HepG2 (cell line): ENCODE results near the gene COA7. TPM values are rescaled to one million over a fixed set of nuclear protein-coding genes. Genes with fewer than 3 reads are reported as not detected.

ENCODE experiments used
- AHDC1 ChIP-seq: sonication (generic); formaldehyde crosslinking; IDR thresholded peaks from 2 replicates; pipeline ENCODE4 v1.5.1; 2020; ENCODE audit warnings: mild to moderate bottlenecking, missing genetic modification reagents, borderline replicate concordance
- CTCF ChIP-seq: sonication (generic); formaldehyde crosslinking; IDR thresholded peaks from 2 replicates; pipeline ENCODE4 v1.5.0; 2020; ENCODE audit warnings: mild to moderate bottlenecking, missing genetic modification reagents, moderate library complexity
- JUND ChIP-seq: sonication (generic); formaldehyde crosslinking; IDR thresholded peaks from 2 replicates; pipeline ENCODE4 v1.8.0; 2022; ENCODE audit warnings: mild to moderate bottlenecking, missing genetic modification reagents
- PITX1 ChIP-seq: sonication (generic); formaldehyde crosslinking; IDR thresholded peaks from 2 replicates; pipeline ENCODE4 v1.5.1; 2020; ENCODE audit warnings: mild to moderate bottlenecking, missing genetic modification reagents
- PRPF4 ChIP-seq: fragments of 200-400 bp; formaldehyde crosslinking; IDR thresholded peaks from 2 replicates; pipeline ENCODE4 v1.6.1; 2016; ENCODE audit warnings: low read length, low read depth; ENCODE audit not compliant: poor library complexity, severe bottlenecking
- RERE ChIP-seq: IDR thresholded peaks from 2 replicates; pipeline ENCODE4 v1.6.1; 2016; ENCODE audit warnings: low read depth, missing genetic modification reagents, missing compliant biosample characterization
- SMAD1 ChIP-seq: sonication (generic); formaldehyde crosslinking; IDR thresholded peaks from 2 replicates; pipeline ENCODE4 v1.4.0; 2020; ENCODE audit warnings: missing genetic modification reagents, low read depth, mild to moderate bottlenecking, borderline replicate concordance
- TRIM24 ChIP-seq: sonication (generic); formaldehyde crosslinking; IDR thresholded peaks from 2 replicates; pipeline ENCODE4 v1.8.0; 2022; ENCODE audit warnings: mild to moderate bottlenecking, missing genetic modification reagents
- ZBTB38 ChIP-seq: sonication (generic); formaldehyde crosslinking; IDR thresholded peaks from 2 replicates; pipeline ENCODE4 v1.5.1; 2020; ENCODE audit warnings: mild to moderate bottlenecking, missing genetic modification reagents
- ZNF512 ChIP-seq: sonication (generic); formaldehyde crosslinking; IDR thresholded peaks from 2 replicates; pipeline ENCODE4 v1.4.0; 2020; ENCODE audit warnings: mild to moderate bottlenecking, missing genetic modification reagents
- ZNF616 ChIP-seq: sonication (generic); formaldehyde crosslinking; IDR thresholded peaks from 2 replicates; pipeline ENCODE4 v1.5.0; 2020; ENCODE audit warnings: low read depth, mild to moderate bottlenecking, missing genetic modification reagents
- ZSCAN20 ChIP-seq: sonication (generic); formaldehyde crosslinking; IDR thresholded peaks from 2 replicates; pipeline ENCODE4 v1.4.0; 2020; ENCODE audit warnings: missing genetic modification reagents, mild to moderate bottlenecking, borderline replicate concordance
- polyA plus RNA-seq, 8 experiments: library from polyadenylated mRNA; depleted of rRNA in 3 of 8; stranded (reverse) in 7 of 8; unstranded in 1 of 8; fragments of >200 nt; fragmentation: Illumina TruSeq in 4 of 8; extraction: Trizol in 4 of 8; gene quantifications; 2 replicates each; pipeline versions ENCODE4 v1.2.1 to v1.2.3, GENCODE V29; 2011 to 2016; ENCODE audit warnings: low read depth in 4 of 8, missing spikeins in 1 of 8, mixed read lengths in 1 of 8; ENCODE audit not compliant: insufficient read depth in 1 of 8
- total RNA-seq, 5 experiments: library from RNA; depleted of rRNA; stranded (reverse); fragments of >200 nt; fragmentation: Illumina TruSeq; extraction: Trizol; gene quantifications; 2 replicates each; pipeline ENCODE4 v1.2.3, GENCODE V29; 2016; ENCODE audit warnings: low read depth in 1 of 5

The COA7 gene
- total and polyA plus RNA-seq, 2 of the 13 experiments (the other 11 are each of a cell fraction or from before 2014, with no cell fraction given), result 12.3 to 30.4 TPM

GRCh38 chr1:52702886-52703787 lies 5.0 kb upstream of the COA7 start (continued):
- TF ChIP-seq PRPF4 (no peak), ZNF512 (CRISPR knock-in tag) (no peak), ZSCAN20 (CRISPR knock-in tag) (no peak), CTCF (CRISPR knock-in tag) (no peak), AHDC1 (peak; percentile 58; the same call in 1 of the 2 replicates), ZNF616 (CRISPR knock-in tag) (peak; percentile 94), ZBTB38 (peak; percentile 84; the same call in 1 of the 2 replicates), SMAD1 (peak; percentile 74; the same call in 1 of the 2 replicates), JUND (CRISPR knock-in tag) (peak; percentile 69; the same call in 1 of the 2 replicates), PITX1 (CRISPR knock-in tag) (peak; percentile 75; the same call in 1 of the 2 replicates), RERE (peak; percentile 44; the same call in 1 of the 2 replicates), TRIM24 (CRISPR knock-in tag) (0 out of 2 replicates have a peak, but pooled peaks have one; percentile 40)
